H1 (cell line): ENCODE results near the gene SLC25A42. TPM values are rescaled to one million over a fixed set of nuclear protein-coding genes. Genes with fewer than 3 reads are reported as not detected.

Source experiments
- CTCF ChIA-PET: fragments of 300-600 bp; sonication (Branson Sonifier 250); formaldehyde crosslinking; loops from one replicate; lab custom pipeline; 2021; ENCODE audit not compliant: partially characterized antibody; lab: Charles Lee
- POLR2A ChIA-PET: fragments of 300-600 bp; sonication (Branson Sonifier 250); formaldehyde crosslinking; loops from one replicate; lab custom pipeline; 2021; ENCODE audit warnings: inconsistent platforms; ENCODE audit not compliant: partially characterized antibody; lab: Charles Lee
- DNase-seq, 2 experiments: peaks; one replicate each; pipeline versions ENCODE4 v3.0.0 to v3.0.0-alpha.2; 2010 to 2022; ENCODE audit warnings: low spot score in 2 of 2, low read depth in 1 of 2, mixed read lengths in 1 of 2
- FAIRE-seq: peaks from 2 replicates; lab custom pipeline; 2011; peaks lifted over from hg19 to GRCh38; lab: Jason Lieb, UNC
- H2AFZ ChIP-seq: 2 replicates; pipeline ENCODE4 v1.8.1; 2012; ENCODE audit warnings: low read length, inconsistent platforms
- H2AK5ac ChIP-seq: 2 replicates; pipeline ENCODE4 v1.6.1; 2013; ENCODE audit warnings: low read depth, low read length
- H2BK120ac ChIP-seq: replicated peaks from 2 replicates; pipeline ENCODE3; 2013; ENCODE audit warnings: low read depth, low read length, inconsistent platforms
- H2BK12ac ChIP-seq: 2 replicates; pipeline ENCODE4 v1.6.1; 2013; ENCODE audit warnings: low read depth, low read length
- H2BK15ac ChIP-seq: 2 replicates; pipeline ENCODE4 v1.6.1; 2013; ENCODE audit warnings: low read length
- H2BK20ac ChIP-seq: 2 replicates; pipeline ENCODE4 v1.6.1; 2013; ENCODE audit warnings: low read length
- H2BK5ac ChIP-seq: 2 replicates; pipeline ENCODE4 v1.6.1; 2013; ENCODE audit warnings: low read depth, low read length
- H3K14ac ChIP-seq: 2 replicates; pipeline ENCODE4 v1.6.1; 2013; ENCODE audit warnings: inconsistent platforms; ENCODE audit not compliant: insufficient read length
- H3K18ac ChIP-seq: 2 replicates; pipeline ENCODE4 v1.6.1; 2013; ENCODE audit warnings: low read length; ENCODE audit errors: extremely low read depth
- H3K23ac ChIP-seq: 2 replicates; pipeline ENCODE4 v1.6.1; 2013; ENCODE audit warnings: inconsistent platforms; ENCODE audit not compliant: insufficient read length
- H3K23me2 ChIP-seq: 2 replicates; pipeline ENCODE4 v1.6.1; 2013; ENCODE audit warnings: low read depth, low read length
- H3K27ac ChIP-seq: 2 replicates; pipeline ENCODE4 v1.6.1; 2011; ENCODE audit warnings: low read depth, low read length, inconsistent platforms
- H3K27me3 ChIP-seq, 4 experiments: replicated peaks in 1 of 4; 1 replicate in 1 of 4; 2 replicates in 3 of 4; pipeline versions ENCODE4 v1.6.1 to v1.8.1; 2011 to 2013; ENCODE audit warnings: low read length in 3 of 4, mild to moderate bottlenecking in 3 of 4, inconsistent platforms in 2 of 4, mixed read lengths in 2 of 4, moderate library complexity in 1 of 4; ENCODE audit not compliant: control insufficient read depth in 3 of 4, insufficient read depth in 3 of 4; ENCODE audit errors: extremely low read depth in 1 of 4
- H3K36me3 ChIP-seq, 4 experiments: 2 replicates each; pipeline versions ENCODE4 v1.6.1 to v1.8.1; 2011 to 2013; ENCODE audit warnings: mild to moderate bottlenecking in 4 of 4, low read length in 3 of 4, moderate library complexity in 2 of 4, control low read depth in 1 of 4, inconsistent platforms in 1 of 4; ENCODE audit not compliant: insufficient read depth in 4 of 4, control insufficient read depth in 2 of 4
- H3K4ac ChIP-seq: replicated peaks from 2 replicates; pipeline ENCODE3; 2013; ENCODE audit warnings: low read length, low read depth, mixed read lengths, inconsistent platforms; ENCODE audit not compliant: insufficient read length
- H3K4me1 ChIP-seq, 4 experiments: replicated peaks in 1 of 4; 1 replicate in 1 of 4; 2 replicates in 3 of 4; pipeline versions ENCODE4 v1.6.1 to v1.8.1; 2011 to 2013; ENCODE audit warnings: low read length in 3 of 4, inconsistent platforms in 2 of 4, mixed read lengths in 1 of 4; ENCODE audit not compliant: insufficient read depth in 4 of 4, control insufficient read depth in 3 of 4
- H3K4me2 ChIP-seq, 2 experiments: 2 replicates each; pipeline versions ENCODE4 v1.6.1 to v1.8.1; 2011 to 2013; ENCODE audit warnings: low read depth in 2 of 2, low read length in 2 of 2, control low read depth in 1 of 2, inconsistent platforms in 1 of 2, mild to moderate bottlenecking in 1 of 2; ENCODE audit not compliant: insufficient read depth in 1 of 2
- H3K4me3 ChIP-seq, 4 experiments: fragments of 200-600, 300-600 bp in 1 of 4; sonication (generic), shearing (Covaris generic), sonication (Bioruptor Twin) in 1 of 4; 2 replicates each; pipeline versions ENCODE4 v1.5.1 to v1.8.1; 2011 to 2016; ENCODE audit warnings: low read length in 4 of 4, low read depth in 3 of 4, control low read depth in 2 of 4, inconsistent platforms in 2 of 4, mild to moderate bottlenecking in 2 of 4, mixed read lengths in 1 of 4, moderate library complexity in 1 of 4; ENCODE audit not compliant: insufficient read depth in 2 of 4; ENCODE audit errors: extremely low read depth in 1 of 4
- H3K56ac ChIP-seq: replicated peaks from 2 replicates; pipeline ENCODE3; 2013; ENCODE audit warnings: low read depth, mild to moderate bottlenecking, mixed read lengths, low read length, inconsistent platforms; ENCODE audit not compliant: insufficient read length
- H3K79me1 ChIP-seq: 2 replicates; pipeline ENCODE4 v1.6.1; 2013; ENCODE audit warnings: low read depth, low read length, control low read depth
- H3K79me2 ChIP-seq, 2 experiments: 2 replicates each; pipeline versions ENCODE4 v1.6.1 to v1.8.1; 2012 to 2013; ENCODE audit warnings: low read length in 2 of 2, mild to moderate bottlenecking in 2 of 2, inconsistent platforms in 1 of 2; ENCODE audit not compliant: insufficient read depth in 2 of 2, control insufficient read depth in 1 of 2
- H3K9ac ChIP-seq, 4 experiments: replicated peaks in 1 of 4; 1 replicate in 1 of 4; 2 replicates in 3 of 4; pipeline versions ENCODE4 v1.6.1 to v1.8.1; 2011 to 2013; ENCODE audit warnings: low read depth in 3 of 4, low read length in 3 of 4, control low read depth in 2 of 4, mild to moderate bottlenecking in 2 of 4, moderate library complexity in 2 of 4, inconsistent platforms in 1 of 4; ENCODE audit errors: extremely low read depth in 1 of 4
- H3K9me3 ChIP-seq, 2 experiments: 2 replicates each; pipeline versions ENCODE4 v1.6.1 to v1.8.1; 2012 to 2013; ENCODE audit warnings: mild to moderate bottlenecking in 2 of 2, moderate library complexity in 2 of 2, control low read depth in 1 of 2, inconsistent platforms in 1 of 2, low read depth in 1 of 2, low read length in 1 of 2, mixed read lengths in 1 of 2; ENCODE audit not compliant: insufficient read depth in 2 of 2
- H4K20me1 ChIP-seq, 2 experiments: replicated peaks in 1 of 2; 2 replicates each; pipeline versions ENCODE3 to v1.8.1; 2011 to 2013; ENCODE audit warnings: inconsistent platforms in 2 of 2, low read length in 2 of 2, mild to moderate bottlenecking in 1 of 2; ENCODE audit not compliant: insufficient read depth in 2 of 2, control insufficient read depth in 1 of 2
- H4K5ac ChIP-seq: 2 replicates; pipeline ENCODE4 v1.6.1; 2013; ENCODE audit warnings: low read length, low read depth, mixed read lengths, inconsistent platforms; ENCODE audit not compliant: insufficient read length
- H4K8ac ChIP-seq: 2 replicates; pipeline ENCODE4 v1.8.0; 2013; ENCODE audit warnings: mild to moderate bottlenecking, moderate library complexity, low read length, inconsistent platforms; ENCODE audit not compliant: insufficient read depth; ENCODE audit errors: extremely low read depth
- H4K91ac ChIP-seq: replicated peaks from 2 replicates; pipeline ENCODE3; 2013; ENCODE audit warnings: low read length, mixed read lengths, inconsistent platforms; ENCODE audit not compliant: insufficient read length
- CEBPB ChIP-seq: IDR thresholded peaks from 2 replicates; pipeline ENCODE4 v1.6.1; 2012; ENCODE audit warnings: low read depth, low read length
- CHD2 ChIP-seq: IDR thresholded peaks from 2 replicates; pipeline ENCODE4 v1.6.1; 2012; ENCODE audit warnings: low read length, improper control_type of control experiment
- CTBP2 ChIP-seq: IDR thresholded peaks from 2 replicates; pipeline ENCODE4 v1.7.0; 2011; ENCODE audit warnings: borderline replicate concordance, mild to moderate bottlenecking, moderate library complexity, mixed read lengths, low read length; ENCODE audit not compliant: insufficient read depth, insufficient read length
- EP300 ChIP-seq, 2 experiments: IDR thresholded peaks; 1 replicate in 1 of 2; 2 replicates in 1 of 2; pipeline ENCODE4 v1.6.1; 2011 to 2012; ENCODE audit warnings: low read depth in 2 of 2, low read length in 2 of 2, mild to moderate bottlenecking in 2 of 2, borderline replicate concordance in 1 of 2, inconsistent platforms in 1 of 2, moderate library complexity in 1 of 2
- GTF2F1 ChIP-seq: IDR thresholded peaks from 2 replicates; pipeline ENCODE4 v1.6.1; 2012; ENCODE audit warnings: low read depth, low read length, improper control_type of control experiment, borderline replicate concordance
- NRF1 ChIP-seq: IDR thresholded peaks from 2 replicates; pipeline ENCODE4 v1.6.1; 2011; ENCODE audit warnings: mild to moderate bottlenecking, low read depth, low read length, improper control_type of control experiment
- RBBP5 ChIP-seq: IDR thresholded peaks from 2 replicates; pipeline ENCODE4 v1.7.1; 2012; ENCODE audit warnings: low read depth, mild to moderate bottlenecking, inconsistent platforms, low read length, moderate library complexity, borderline replicate concordance
- SRF ChIP-seq: IDR thresholded peaks from 2 replicates; pipeline ENCODE4 v1.6.1; 2011; ENCODE audit warnings: mild to moderate bottlenecking, low read depth, low read length, moderate library complexity
- WGBS, 2 experiments: shearing (Covaris generic) in 1 of 2; methylation state at CpG; one replicate each; pipeline versions ENCODE4 v1.1.6 to v1.1.7; 2013 to 2015; ENCODE audit warnings: low lambda C conversion rate in 2 of 2, mixed read lengths in 2 of 2, inconsistent platforms in 1 of 2, low coverage in 1 of 2, missing lambda C conversion rate in 1 of 2; ENCODE audit not compliant: insufficient replicate concordance in 2 of 2, insufficient coverage in 1 of 2, insufficient read length in 1 of 2; ENCODE audit errors: extremely low coverage in 1 of 2, missing lambda C conversion rate in 1 of 2; 5-methylcytosine and 5-hydroxymethylcytosine counted together
- polyA plus RNA-seq, 7 experiments: library from polyadenylated mRNA; depleted of rRNA in 3 of 7; stranded (reverse) in 5 of 7; unstranded in 2 of 7; fragments of >200 nt in 5 of 7; fragments of 200-250 nt in 2 of 7; gene quantifications; 1 replicate in 5 of 7; 2 replicates in 1 of 7; 4 replicates in 1 of 7; pipeline versions ENCODE4 v1.2.1 to v1.2.3, GENCODE V29; 2011 to 2013; ENCODE audit warnings: missing spikeins in 2 of 7, mixed read lengths in 2 of 7
- total RNA-seq: library from RNA; stranded (reverse); fragmentation: NEBNext Ultra II Directional; extraction: Animal tissue kit (Norgen Biotek cat#: 25700); gene quantifications from 2 replicates; pipeline ENCODE4 v1.2.1, GENCODE V29; 2021

Gene SLC25A42
- total and polyA plus RNA-seq, 2 of the 8 experiments (the other 6 are each of a cell fraction or from before 2014, with no cell fraction given), result 5.9 to 6.2 TPM

DNA sequence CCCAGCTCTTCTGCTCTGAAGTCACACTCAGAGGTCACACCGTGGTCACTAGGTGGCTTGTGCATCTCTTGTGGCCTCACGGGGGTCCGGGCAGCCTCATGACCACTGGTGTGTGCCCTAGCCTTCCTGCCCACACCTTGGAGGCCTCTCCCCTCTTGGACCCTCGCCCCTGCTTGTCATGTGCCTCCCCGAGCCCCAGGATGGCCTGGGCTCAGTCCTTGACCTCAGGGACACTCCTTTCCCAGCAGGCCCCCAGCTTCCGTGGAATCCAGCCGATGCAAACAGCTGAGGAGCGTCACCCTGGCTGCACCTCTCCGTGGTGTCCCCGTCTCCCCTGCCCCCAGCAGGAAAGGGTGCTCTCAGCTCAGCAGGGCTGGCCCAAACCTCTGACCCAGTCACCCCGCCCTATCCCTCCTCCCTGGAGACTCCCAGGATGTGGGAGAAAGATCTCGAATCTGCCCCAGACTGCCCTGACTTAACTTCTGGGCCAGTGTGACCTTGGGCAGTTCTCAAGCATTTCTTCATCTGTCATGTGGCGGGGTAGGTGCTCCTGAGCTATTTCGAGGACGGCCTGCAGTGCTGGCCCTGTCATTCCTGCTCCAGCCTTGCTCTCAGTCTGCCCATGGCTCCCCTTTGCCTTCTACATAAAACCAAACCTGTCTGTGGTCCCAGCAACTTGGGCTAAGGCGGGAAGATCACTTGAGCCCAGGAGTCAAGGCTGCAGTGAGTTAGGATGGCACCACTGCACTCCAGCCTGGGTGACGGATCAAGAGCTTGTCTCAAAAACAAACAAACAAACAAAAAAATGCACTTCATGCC, 4.6 kb upstream of the SLC25A42 start:
- H3K27ac ChIP-seq, result no peak overlapping the region
- H3K4me3 ChIP-seq, result no peak overlapping the region
- no peak overlapping the region for H3K14ac ChIP-seq
- peaks cover 0 to 3% (median 2%) of the 10 kb centered on the region in 4 experiments; a peak in 5 of 7 replicates for H3K4me1 ChIP-seq
- no peak overlapping the region for H3K23ac ChIP-seq
- no peak overlapping the region for H3K9ac ChIP-seq
- H3K18ac ChIP-seq, result no peak overlapping the region
- no peak for DNase-seq
- H4K8ac ChIP-seq, result no peak overlapping the region
- no peak for FAIRE-seq
- CTCF ChIA-PET, result interaction anchor here (1.0 to 2.5 kb wide), 6 partner anchors 8 to 116 kb away, joined by 3 to 17 read pairs (median 4); no protein-coding TSS in a partner anchor
- POLR2A ChIA-PET, result interaction anchor here (1.1 to 1.6 kb wide), 5 partner anchors 9 to 111 kb away, joined by 3 to 4 read pairs (median 3); partner anchors contain the start of gene MEF2B
- peaks cover 5% of the 10 kb centered on the region for H3K23me2 ChIP-seq
- H3K79me2 ChIP-seq, result no peaks in the 10 kb centered on the region
- H3K27me3 ChIP-seq, result peaks cover 0 to 8% (median 4%) of the 10 kb centered on the region in 4 experiments; a peak in 5 of 7 replicates
- H3K56ac ChIP-seq, result no peak overlapping the region
- no peak overlapping the region for H2AFZ ChIP-seq
- H3K9me3 ChIP-seq, result no peaks in the 10 kb centered on the region
- no peak overlapping the region for H2BK20ac ChIP-seq
- no peak overlapping the region for H2BK5ac ChIP-seq
- H3K4ac ChIP-seq, result no peak overlapping the region
- H3K36me3 ChIP-seq, result peaks cover 12 to 35% (median 29%) of the 10 kb centered on the region in 4 experiments; a peak in 7 of 8 replicates
- no peak overlapping the region for H4K5ac ChIP-seq
- H4K20me1 ChIP-seq, result peaks cover 12 to 21% of the 10 kb centered on the region in 2 experiments
- H2AK5ac ChIP-seq, result no peak overlapping the region
- WGBS, 2 experiments, result 80% methylated on average over 13 of the region's 17 CpGs; no CpG with 5 or more reads in 1 of the 2 experiments
- no peak overlapping the region for H4K91ac ChIP-seq
- no peak for TF ChIP-seq SRF
- no peak for TF ChIP-seq EP300 (IDR thresholded peaks at IDR 0.05; ENCODE audit: borderline replicate concordance in 1 of 2, low read depth in 2 of 2, low read length in 2 of 2)
- TF ChIP-seq CHD2, result no peak
- no peak for TF ChIP-seq CTBP2
- TF ChIP-seq GTF2F1, result no peak
- no peak for TF ChIP-seq RBBP5
- no peak for TF ChIP-seq NRF1
- no peak for TF ChIP-seq CEBPB
- no peak overlapping the region for H2BK15ac ChIP-seq
- H3K79me1 ChIP-seq, result no peaks in the 10 kb centered on the region
- no peak overlapping the region for H3K4me2 ChIP-seq
- no peak overlapping the region for H2BK12ac ChIP-seq
- H2BK120ac ChIP-seq, result no peak overlapping the region
